C4-2B (cell line): Measurements from ENCODE around the gene RBM8A.

ENCODE experiments used
- ZFX ChIP-seq: fragments of 450-650 bp; IDR thresholded peaks from 2 replicates; pipeline ENCODE4 v1.6.1; 2017
- TF ChIP-seq, protein P1 (sequence below): fragments of 450-650 bp; conservative IDR thresholded peaks from 2 replicates; pipeline ENCODE4 v1.5.1; 2017; ENCODE audit warnings: mild to moderate bottlenecking

DNA sequence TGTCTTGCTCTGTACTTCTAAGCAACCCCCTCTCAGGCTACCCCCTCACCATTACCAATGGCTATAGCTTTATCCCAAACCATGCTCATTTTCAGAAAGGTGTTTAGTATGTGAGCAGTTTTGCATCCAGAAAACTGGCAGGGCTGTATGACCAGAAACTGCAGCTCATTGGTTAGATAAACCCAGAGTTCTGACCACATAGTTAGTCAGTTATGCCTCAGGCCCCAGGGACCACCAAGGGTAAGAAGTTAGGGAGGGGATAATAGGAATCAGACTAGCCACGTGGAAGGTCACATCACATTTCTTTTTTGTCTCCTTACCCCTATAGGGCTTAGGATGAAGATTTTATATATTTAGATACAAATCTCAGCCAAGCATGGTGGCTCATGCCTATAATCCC is 18.6 kb downstream of the RBM8A start:
- TF ChIP-seq, protein P1, sequence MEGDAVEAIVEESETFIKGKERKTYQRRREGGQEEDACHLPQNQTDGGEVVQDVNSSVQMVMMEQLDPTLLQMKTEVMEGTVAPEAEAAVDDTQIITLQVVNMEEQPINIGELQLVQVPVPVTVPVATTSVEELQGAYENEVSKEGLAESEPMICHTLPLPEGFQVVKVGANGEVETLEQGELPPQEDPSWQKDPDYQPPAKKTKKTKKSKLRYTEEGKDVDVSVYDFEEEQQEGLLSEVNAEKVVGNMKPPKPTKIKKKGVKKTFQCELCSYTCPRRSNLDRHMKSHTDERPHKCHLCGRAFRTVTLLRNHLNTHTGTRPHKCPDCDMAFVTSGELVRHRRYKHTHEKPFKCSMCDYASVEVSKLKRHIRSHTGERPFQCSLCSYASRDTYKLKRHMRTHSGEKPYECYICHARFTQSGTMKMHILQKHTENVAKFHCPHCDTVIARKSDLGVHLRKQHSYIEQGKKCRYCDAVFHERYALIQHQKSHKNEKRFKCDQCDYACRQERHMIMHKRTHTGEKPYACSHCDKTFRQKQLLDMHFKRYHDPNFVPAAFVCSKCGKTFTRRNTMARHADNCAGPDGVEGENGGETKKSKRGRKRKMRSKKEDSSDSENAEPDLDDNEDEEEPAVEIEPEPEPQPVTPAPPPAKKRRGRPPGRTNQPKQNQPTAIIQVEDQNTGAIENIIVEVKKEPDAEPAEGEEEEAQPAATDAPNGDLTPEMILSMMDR: no peak
- TF ChIP-seq ZFX: no peak
